Activated CD4-positive, alpha-beta T cell treated with anti-CD3 and anti-CD28 coated beads for 48 hours (primary cell): Measurements from ENCODE around the gene CCDC88B.

ENCODE experiments used
- DNase-seq: peaks from one replicate; pipeline ENCODE4 v3.0.0-alpha.2; 2020

The CCDC88B gene

DNA sequence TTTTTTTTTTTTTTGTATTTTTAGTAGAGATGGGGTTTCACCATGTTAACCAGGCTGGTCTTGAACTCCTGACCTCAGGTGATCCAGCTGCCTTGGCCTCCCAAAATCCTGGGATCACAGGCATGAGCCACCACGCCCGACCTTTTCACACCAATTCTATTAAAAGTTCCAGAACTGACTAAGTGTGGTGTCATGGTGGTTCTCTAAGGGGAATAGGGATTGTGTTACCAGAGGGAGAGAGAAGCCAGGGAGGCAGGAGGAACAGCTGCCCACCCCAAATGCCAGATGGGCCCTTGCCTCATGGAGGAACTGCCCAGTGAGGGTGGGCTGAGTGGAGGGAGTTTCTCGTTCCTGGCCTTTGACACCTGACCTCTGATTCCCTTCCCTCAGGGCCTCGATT lies 24.9 kb downstream of the CCDC88B start:
- DNase-seq: no peak

DNA sequence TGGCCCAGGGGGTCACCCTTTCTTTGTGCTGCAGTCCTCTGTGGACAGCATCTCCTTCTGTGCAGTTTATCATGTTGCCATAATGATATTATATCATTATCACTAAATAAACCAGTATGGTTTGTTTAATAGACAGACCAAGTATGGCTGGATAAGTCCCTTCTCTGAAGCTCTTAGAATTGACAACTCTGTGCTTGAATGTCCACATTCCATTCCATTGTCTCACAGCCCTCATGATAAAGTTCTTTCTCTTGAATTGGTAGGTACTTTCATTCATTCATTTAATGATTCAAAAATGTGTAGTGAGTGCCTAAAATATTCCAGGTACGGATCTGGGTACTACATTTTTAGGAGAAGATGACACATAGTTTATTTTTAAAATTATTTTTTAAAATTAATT lies 26.7 kb downstream of the CCDC88B start:
- no peak for DNase-seq

DNA sequence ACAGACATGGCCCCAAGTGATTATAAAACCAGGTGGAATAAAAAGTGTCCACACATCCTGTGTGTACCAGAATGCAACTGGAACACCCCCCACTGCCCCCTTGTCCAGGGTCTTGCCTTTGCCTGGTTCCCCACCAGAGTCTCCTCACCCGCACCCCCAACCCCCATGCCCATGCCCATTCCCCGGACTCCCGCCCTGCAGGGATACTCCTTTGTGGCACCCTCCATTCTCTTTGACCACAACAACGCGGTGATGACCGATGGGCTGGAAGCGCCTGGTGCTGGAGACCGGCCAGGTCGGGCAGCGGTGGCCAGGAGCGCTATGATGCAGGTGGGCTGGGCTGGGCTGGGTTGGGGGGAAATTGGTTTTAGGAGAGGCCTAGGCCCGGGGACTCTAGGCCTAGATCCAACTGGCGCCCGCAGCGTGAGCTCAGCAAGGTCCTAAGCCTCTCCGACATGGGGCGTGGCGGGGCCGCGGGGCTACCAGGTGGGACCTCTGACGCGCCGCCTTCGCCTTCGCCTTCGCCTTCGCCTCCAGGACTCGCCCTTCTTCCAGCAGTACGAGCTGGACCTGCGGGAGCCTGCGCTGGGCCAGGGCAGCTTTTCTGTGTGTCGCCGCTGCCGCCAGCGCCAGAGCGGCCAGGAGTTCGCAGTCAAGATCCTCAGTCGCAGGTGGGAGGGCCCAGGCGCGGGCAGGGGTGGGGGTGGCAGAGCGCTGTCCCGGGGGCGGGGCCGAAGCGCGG lies 28.1 kb downstream of the CCDC88B start:
- DNase-seq: no peak

DNA sequence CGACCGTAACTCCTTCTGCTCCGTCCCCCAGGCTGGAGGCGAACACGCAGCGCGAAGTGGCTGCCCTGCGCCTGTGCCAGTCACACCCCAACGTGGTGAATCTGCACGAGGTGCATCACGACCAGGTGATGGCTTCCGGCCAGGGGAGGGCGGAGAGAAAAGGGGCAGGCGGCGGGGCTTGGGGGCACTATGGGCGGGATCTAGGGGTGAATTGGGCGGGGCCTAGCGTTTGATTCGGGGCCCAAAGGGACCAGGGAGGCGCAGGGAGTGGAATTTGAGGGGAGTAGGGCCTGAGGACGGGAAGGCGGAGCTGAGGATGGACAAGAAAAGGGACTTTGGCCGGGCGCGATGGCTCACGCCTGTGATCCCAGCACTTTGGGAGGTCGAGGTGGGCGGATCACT lies 28.7 kb downstream of the CCDC88B start:
- DNase-seq: no peak

DNA sequence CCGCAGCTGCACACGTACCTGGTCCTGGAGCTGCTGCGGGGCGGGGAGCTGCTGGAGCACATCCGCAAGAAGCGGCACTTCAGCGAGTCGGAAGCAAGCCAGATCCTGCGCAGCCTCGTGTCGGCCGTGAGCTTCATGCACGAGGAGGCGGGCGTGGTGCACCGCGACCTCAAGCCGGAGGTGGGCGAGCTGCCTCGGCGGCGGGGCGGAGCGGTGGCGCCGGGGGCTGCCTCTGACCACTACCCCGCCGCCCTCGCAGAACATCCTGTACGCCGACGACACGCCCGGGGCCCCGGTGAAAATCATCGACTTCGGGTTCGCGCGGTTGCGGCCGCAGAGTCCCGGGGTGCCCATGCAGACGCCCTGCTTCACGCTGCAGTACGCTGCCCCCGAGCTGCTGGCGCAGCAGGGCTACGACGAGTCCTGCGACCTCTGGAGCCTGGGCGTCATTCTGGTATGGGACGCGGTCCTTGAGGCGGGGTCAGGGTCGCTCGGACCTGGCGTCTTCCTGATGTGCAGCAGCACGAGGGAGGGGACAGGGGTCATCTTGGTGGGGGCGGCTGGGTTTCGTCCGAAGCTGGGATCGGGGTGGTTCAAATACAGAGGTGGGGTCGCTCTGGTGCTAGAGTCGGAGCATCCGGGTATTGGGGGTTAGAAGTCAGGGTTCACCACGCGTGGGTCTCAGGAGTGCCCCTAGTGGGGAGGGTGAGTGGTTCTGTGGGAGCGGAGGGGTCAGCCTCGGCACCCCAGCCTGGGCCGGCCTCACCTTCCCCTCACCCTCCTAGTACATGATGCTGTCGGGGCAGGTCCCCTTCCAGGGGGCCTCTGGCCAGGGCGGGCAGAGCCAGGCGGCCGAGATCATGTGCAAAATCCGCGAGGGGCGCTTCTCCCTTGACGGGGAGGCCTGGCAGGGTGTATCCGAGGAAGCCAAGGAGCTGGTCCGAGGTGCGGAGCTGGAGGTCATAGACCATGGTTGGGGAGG lies 29.7 kb downstream of the CCDC88B start:
- no peak for DNase-seq

DNA sequence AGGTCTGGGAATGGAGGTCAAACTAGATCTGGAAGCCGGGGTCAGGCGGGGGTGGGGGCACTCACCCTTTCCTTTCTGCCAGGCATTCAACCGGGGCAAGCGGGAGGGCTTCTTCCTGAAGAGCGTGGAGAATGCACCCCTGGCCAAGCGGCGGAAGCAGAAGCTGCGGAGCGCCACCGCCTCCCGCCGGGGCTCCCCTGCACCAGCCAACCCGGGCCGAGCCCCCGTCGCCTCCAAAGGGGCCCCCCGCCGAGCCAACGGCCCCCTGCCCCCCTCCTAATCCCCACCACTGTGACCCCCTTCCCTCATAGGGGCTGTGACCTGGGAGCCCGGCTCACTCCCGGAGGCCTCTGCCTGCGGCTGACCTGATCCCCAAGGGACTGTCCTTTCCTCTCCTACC lies 31.2 kb downstream of the CCDC88B start:
- no peak for DNase-seq

GRCh38 chr11:64372021-64372420 lies 32.0 kb downstream of the CCDC88B start:
- no peak for DNase-seq

DNA sequence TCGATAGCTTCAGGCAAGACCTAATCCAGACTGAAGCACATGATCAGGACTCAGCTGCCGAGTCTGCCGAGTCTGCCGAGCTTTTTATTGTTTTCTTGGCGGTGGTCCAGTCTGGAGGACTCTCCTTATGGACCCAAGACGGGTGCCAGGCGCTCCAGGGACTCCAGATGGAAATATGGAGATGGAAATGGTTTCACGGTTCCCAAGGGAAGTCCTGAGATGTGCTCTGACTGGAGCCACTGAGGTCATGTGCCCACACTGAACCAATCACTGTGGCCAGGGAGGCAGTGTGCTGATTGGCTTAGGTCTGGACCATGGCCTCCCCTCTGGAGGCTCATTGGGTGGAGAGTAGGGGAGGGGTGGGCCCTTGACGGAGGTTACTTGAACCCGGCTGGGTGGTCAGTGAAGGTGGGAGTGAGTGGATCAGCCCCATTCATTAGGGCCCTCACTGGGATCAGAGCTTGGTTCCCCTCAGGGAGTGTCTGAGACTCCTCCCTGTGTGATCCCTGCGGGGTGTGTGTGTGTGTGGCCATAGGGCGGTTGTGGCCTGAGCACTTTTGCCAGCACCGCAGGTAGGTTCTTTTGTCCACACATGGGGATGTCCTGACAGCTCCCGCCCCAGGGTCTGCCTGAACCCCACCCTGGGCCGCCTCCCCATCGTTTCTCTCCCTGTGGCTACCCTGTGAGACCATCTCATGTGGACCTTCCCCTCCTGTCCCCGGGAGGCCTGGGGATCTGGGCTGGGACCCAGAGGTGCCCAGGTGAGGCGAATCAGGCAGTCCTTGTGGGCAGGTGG lies 33.0 kb downstream of the CCDC88B start:
- DNase-seq: no peak

DNA sequence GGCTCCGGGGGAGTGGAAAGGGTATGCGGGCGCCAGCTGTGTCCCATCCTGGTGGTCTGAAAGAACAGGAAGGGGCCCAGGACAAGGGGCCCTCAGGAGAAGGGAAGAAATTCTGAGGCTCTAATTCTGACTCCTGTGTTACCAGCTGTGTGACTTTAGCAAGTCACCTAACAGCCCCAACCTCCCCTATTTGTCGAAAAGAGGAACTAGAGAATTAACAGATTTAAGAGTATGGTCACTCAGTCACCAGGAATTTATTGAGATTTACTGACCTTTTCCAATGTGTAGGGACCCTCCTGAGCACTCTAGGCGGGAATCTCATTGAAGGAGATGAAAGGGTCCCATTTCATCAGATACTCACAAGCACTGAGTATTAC lies 33.6 kb downstream of the CCDC88B start:
- DNase-seq: no peak

DNA sequence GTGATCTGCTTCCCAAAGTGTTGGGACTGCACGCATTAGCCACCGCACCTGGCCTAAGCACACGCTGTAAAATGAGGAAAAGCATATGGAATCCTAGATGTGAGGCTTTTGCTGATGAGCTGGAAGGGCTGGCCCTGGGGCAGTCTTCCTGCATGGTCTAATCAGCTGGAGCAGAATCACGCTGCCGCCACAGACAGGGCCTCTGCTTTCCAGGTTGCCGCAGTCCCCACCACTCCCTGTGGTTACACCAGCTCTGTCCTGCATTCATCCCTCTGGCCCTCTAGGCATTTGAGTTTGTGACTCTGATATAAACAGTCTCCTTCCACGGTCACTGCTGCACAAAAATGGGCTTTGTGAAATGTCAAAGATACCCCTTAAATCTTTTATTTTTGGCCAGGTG lies 36.1 kb downstream of the CCDC88B start:
- no peak for DNase-seq

- DNase-seq: no peak
Observed at GRCh38 chr11:64378335-64378880, 38.4 kb downstream of the CCDC88B start.

DNA sequence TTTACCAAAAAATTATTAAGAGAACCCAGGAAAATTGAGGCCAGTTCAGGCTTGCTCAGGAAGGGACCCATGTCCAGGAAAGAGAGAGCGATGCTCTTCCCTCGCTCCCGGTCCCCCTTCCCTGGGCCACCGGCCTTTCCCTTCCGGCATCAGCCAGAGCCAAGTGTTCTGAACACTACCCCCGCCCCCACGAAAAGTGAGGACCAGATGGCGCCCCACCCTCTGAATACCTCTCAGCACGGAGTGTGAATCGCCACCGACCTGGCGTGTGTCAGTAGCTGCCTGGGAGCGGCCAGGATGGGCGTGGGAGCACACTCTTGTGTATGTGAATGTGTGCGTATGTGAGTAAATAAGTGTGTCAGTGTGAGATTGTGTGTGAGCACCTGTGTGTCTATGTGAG lies 39.2 kb downstream of the CCDC88B start:
- no peak for DNase-seq

- DNase-seq: no peak
Observed at GRCh38 chr11:64379817-64380709, 40.1 kb downstream of the CCDC88B start.

DNA sequence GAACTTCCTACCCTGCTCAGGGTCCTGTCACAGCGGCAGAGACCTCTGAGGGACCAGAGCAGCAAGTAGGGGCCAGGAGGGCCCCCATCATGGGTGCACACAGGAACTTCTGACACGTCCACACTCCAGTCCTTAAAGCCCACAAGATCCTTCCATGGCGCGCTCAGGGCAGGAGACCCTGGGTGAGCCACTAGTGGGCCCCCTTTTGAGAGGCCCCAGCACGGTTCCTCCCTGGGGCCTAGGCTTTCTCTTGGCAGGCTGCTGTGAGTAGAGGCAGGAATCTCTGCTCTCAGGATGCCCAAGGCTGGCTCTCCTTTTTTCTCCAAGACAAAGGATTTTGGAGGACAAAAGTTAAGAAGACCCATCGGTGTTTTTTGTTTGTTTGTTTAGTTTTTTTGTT lies 41.3 kb downstream of the CCDC88B start:
- DNase-seq: no peak

DNA sequence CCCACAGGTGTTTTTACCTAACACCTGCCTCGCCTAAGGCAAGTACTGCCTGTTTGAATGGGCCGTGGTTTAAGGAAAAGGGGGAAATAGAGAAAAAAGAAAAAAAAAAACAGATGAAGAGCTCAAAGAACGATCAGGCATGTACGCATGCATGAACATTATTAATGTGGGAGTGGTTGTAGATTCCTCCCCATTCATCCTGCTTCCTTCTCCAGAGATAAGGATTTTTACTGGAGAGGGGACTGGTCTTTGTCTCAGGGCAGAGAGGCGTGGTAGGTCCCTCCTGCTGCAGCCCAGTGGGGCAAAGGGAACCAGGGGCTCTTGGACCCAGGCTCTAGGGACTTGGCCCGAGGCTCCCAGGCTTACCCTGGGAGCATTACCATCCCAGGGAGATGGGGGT lies 42.0 kb downstream of the CCDC88B start:
- DNase-seq: no peak

DNA sequence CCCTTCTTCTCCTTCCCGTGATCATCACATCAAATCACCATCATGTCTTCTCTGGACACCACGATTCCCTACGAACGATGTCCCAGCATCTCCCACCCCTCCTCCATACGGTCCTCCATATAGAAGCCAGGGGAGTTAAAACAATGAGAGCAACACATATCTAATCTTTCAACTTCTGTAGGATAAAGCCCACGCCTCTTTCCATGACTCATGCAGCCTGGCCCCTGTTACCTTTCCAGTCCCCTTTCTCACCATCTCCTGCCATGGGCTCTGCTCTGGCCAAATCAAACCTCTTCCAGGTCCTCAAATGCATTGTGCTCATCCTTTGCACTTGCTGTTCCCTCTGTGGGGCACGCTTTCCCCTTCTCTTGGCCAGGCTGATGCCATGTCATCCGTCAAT lies 42.6 kb downstream of the CCDC88B start:
- no peak for DNase-seq

GRCh38 chr11:64383580-64383979 lies 43.6 kb downstream of the CCDC88B start:
- DNase-seq: no peak

- DNase-seq: no peak
Observed at GRCh38 chr11:64384028-64384737, 44.2 kb downstream of the CCDC88B start.

DNA sequence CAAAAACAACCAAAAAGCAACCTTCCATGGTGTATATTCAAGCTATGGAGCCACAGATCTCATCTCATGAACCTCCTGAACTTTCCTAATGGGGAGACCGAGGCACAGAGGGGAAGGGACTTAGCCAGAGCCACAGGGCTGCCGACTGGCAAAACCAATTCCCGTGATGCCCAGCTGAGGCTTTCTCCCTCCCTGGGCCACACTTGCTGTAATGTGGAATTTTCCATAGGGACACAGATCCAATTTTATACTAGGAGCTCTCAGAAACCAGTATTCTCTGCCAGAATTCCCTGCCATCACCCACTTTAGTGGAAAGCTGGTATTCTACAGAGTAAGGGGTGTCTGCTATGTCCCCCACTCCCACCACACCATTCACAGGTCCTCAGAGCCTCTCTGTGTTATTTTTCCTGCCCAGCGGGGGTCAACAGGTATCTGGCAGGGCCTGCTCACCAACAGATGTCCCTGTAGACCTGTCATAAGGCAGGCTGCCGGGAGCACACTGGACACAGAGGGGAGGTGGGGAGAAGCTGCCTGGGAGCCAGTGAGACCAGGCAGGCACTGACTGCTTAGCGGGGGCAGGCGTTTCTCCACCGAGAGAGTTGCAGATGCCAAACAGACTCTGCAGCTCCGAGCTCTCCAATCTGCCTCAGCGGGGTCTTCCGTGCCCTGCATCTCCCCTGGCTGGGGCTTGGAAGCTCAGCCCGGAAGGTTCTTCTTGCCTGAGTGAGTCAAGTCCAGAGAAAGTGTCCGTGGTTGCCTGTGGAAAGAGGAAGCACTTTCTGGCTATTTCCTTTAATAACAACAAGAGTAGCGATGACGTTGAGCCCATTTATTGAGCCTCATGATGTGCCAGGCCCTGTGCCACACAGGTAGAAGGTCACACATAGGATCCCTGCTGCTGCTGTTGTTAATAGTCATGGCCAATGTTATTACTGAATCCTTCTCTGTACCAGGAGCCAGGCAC lies 45.3 kb downstream of the CCDC88B start:
- DNase-seq: no peak
